ENCODE data around the gene PTPRJ.

The PTPRJ gene

GRCh38 chr11:48056325-48057183, 76.2 kb downstream of the PTPRJ start:
- peaks cover 22% of the 10 kb centered on the region for H3K4me1 ChIP-seq (ENCODE audit: insufficient read depth, low read length)
- no peaks in the 10 kb centered on the region for H3K36me3 ChIP-seq (ENCODE audit: insufficient read depth, low read length)
- no peaks in the 10 kb centered on the region for H3K9me3 ChIP-seq (ENCODE audit: control insufficient read depth, insufficient read depth, low read length)
- no peak overlapping the region for H3K9ac ChIP-seq (ENCODE audit: low read depth, low read length)

GRCh38 chr11:48058064-48058463, 77.7 kb downstream of the PTPRJ start:
- H3K4me1 ChIP-seq (ENCODE audit: insufficient read depth, low read length) = peaks cover 13% of the 10 kb centered on the region
- H3K9me3 ChIP-seq (ENCODE audit: control insufficient read depth, insufficient read depth, low read length) = no peaks in the 10 kb centered on the region
- no peak overlapping the region for H3K9ac ChIP-seq (ENCODE audit: low read depth, low read length)
- H3K36me3 ChIP-seq (ENCODE audit: insufficient read depth, low read length) = no peaks in the 10 kb centered on the region

GRCh38 chr11:48058788-48059187, 78.4 kb downstream of the PTPRJ start:
- Histone ChIP-seq H3K4me1 (ENCODE audit: insufficient read depth, low read length) (peaks cover 13% of the 10 kb centered on the region), H3K36me3 (ENCODE audit: insufficient read depth, low read length) (no peaks in the 10 kb centered on the region), H3K9ac (ENCODE audit: low read depth, low read length) (no peak overlapping the region)

GRCh38 chr11:48062649-48063048, 82.3 kb downstream of the PTPRJ start:
- H3K36me3 ChIP-seq (ENCODE audit: insufficient read depth, low read length) = no peaks in the 10 kb centered on the region
- no peaks in the 10 kb centered on the region; the same call in 1 of the 2 replicates for H3K4me1 ChIP-seq (ENCODE audit: insufficient read depth, low read length)
- H3K9me3 ChIP-seq (ENCODE audit: control insufficient read depth, insufficient read depth, low read length) = no peaks in the 10 kb centered on the region
- H3K9ac ChIP-seq (ENCODE audit: low read depth, low read length) = no peak overlapping the region

More at GRCh38 chr11:48058788-48059187, 78.4 kb downstream of the PTPRJ start:
- no peaks in the 10 kb centered on the region for H3K9me3 ChIP-seq (ENCODE audit: control insufficient read depth, insufficient read depth, low read length)

GRCh38 chr11:48063424-48063978, 83.1 kb downstream of the PTPRJ start:
- Histone ChIP-seq H3K9me3 (ENCODE audit: control insufficient read depth, insufficient read depth, low read length) (no peaks in the 10 kb centered on the region), H3K9ac (ENCODE audit: low read depth, low read length) (no peak overlapping the region), H3K4me1 (ENCODE audit: insufficient read depth, low read length) (no peaks in the 10 kb centered on the region; the same call in 1 of the 2 replicates), H3K36me3 (ENCODE audit: insufficient read depth, low read length) (no peaks in the 10 kb centered on the region)

GRCh38 chr11:48064306-48064705, 83.9 kb downstream of the PTPRJ start:
- no peak overlapping the region for H3K9ac ChIP-seq (ENCODE audit: low read depth, low read length)
- H3K36me3 ChIP-seq (ENCODE audit: insufficient read depth, low read length) = no peaks in the 10 kb centered on the region
- no peaks in the 10 kb centered on the region for H3K9me3 ChIP-seq (ENCODE audit: control insufficient read depth, insufficient read depth, low read length)
- no peaks in the 10 kb centered on the region; the same call in 1 of the 2 replicates for H3K4me1 ChIP-seq (ENCODE audit: insufficient read depth, low read length)

GRCh38 chr11:48066881-48067800, 86.8 kb downstream of the PTPRJ start:
- no peaks in the 10 kb centered on the region; the same call in 1 of the 2 replicates for H3K4me1 ChIP-seq (ENCODE audit: insufficient read depth, low read length)
- no peak overlapping the region for H3K9ac ChIP-seq (ENCODE audit: low read depth, low read length)
- no peaks in the 10 kb centered on the region for H3K9me3 ChIP-seq (ENCODE audit: control insufficient read depth, insufficient read depth, low read length)
- no peaks in the 10 kb centered on the region for H3K36me3 ChIP-seq (ENCODE audit: insufficient read depth, low read length)

- H3K4me1 ChIP-seq (ENCODE audit: insufficient read depth, low read length) = no peaks in the 10 kb centered on the region
Observed at GRCh38 chr11:48073031-48073861, 92.9 kb downstream of the PTPRJ start.

GRCh38 chr11:48074425-48075181, 94.2 kb downstream of the PTPRJ start:
- H3K36me3 ChIP-seq (ENCODE audit: insufficient read depth, low read length) = no peaks in the 10 kb centered on the region

More at GRCh38 chr11:48073031-48073861, 92.9 kb downstream of the PTPRJ start:
- no peaks in the 10 kb centered on the region for H3K9me3 ChIP-seq (ENCODE audit: control insufficient read depth, insufficient read depth, low read length)
- no peaks in the 10 kb centered on the region for H3K36me3 ChIP-seq (ENCODE audit: insufficient read depth, low read length)
- H3K9ac ChIP-seq (ENCODE audit: low read depth, low read length) = no peak overlapping the region

GRCh38 chr11:48075637-48076036, 95.3 kb downstream of the PTPRJ start:
- H3K9ac ChIP-seq (ENCODE audit: low read depth, low read length) = no peak overlapping the region

More at GRCh38 chr11:48074425-48075181, 94.2 kb downstream of the PTPRJ start:
- no peaks in the 10 kb centered on the region for H3K9me3 ChIP-seq (ENCODE audit: control insufficient read depth, insufficient read depth, low read length)
- 0 out of 2 replicates have a peak, but pooled peaks cover 3% of the 10 kb centered on the region for H3K4me1 ChIP-seq (ENCODE audit: insufficient read depth, low read length)
- no peak overlapping the region for H3K9ac ChIP-seq (ENCODE audit: low read depth, low read length)

GRCh38 chr11:48077251-48077650, 96.9 kb downstream of the PTPRJ start:
- Histone ChIP-seq H3K9me3 (ENCODE audit: control insufficient read depth, insufficient read depth, low read length) (no peaks in the 10 kb centered on the region), H3K9ac (ENCODE audit: low read depth, low read length) (no peak overlapping the region), H3K36me3 (ENCODE audit: insufficient read depth, low read length) (no peaks in the 10 kb centered on the region), H3K4me1 (ENCODE audit: insufficient read depth, low read length) (0 out of 2 replicates have a peak, but pooled peaks cover 3% of the 10 kb centered on the region)

More at GRCh38 chr11:48075637-48076036, 95.3 kb downstream of the PTPRJ start:
- Histone ChIP-seq H3K36me3 (ENCODE audit: insufficient read depth, low read length) (no peaks in the 10 kb centered on the region), H3K9me3 (ENCODE audit: control insufficient read depth, insufficient read depth, low read length) (no peaks in the 10 kb centered on the region), H3K4me1 (ENCODE audit: insufficient read depth, low read length) (0 out of 2 replicates have a peak, but pooled peaks cover 3% of the 10 kb centered on the region)

GRCh38 chr11:48078689-48079088, 98.3 kb downstream of the PTPRJ start:
- Histone ChIP-seq H3K9ac (ENCODE audit: low read depth, low read length) (no peak overlapping the region), H3K4me1 (ENCODE audit: insufficient read depth, low read length) (0 out of 2 replicates have a peak, but pooled peaks cover 3% of the 10 kb centered on the region), H3K9me3 (ENCODE audit: control insufficient read depth, insufficient read depth, low read length) (no peaks in the 10 kb centered on the region), H3K36me3 (ENCODE audit: insufficient read depth, low read length) (no peaks in the 10 kb centered on the region)

- H3K9me3 ChIP-seq (ENCODE audit: control insufficient read depth, insufficient read depth, low read length) = no peaks in the 10 kb centered on the region
- no peak overlapping the region for H3K9ac ChIP-seq (ENCODE audit: low read depth, low read length)
- no peaks in the 10 kb centered on the region for H3K36me3 ChIP-seq (ENCODE audit: insufficient read depth, low read length)
- H3K4me1 ChIP-seq (ENCODE audit: insufficient read depth, low read length) = 0 out of 2 replicates have a peak, but pooled peaks cover 3% of the 10 kb centered on the region
Observed at GRCh38 chr11:48079596-48079995, 99.2 kb downstream of the PTPRJ start.

All from ES-I3 (cell line).